Endothelial cell of umbilical vein (primary cell): ENCODE measurements around the gene TNS1.

Experiments
- EZH2 ChIP-seq: IDR thresholded peaks from 2 replicates; pipeline ENCODE4 v1.6.1; 2012; ENCODE audit warnings: borderline replicate concordance, low read depth, mild to moderate bottlenecking, moderate library complexity, low read length, inconsistent platforms; ENCODE audit not compliant: severe bottlenecking
- JUN ChIP-seq: IDR thresholded peaks from 2 replicates; pipeline ENCODE4 v1.6.1; 2011; ENCODE audit warnings: borderline replicate concordance, low read depth; ENCODE audit not compliant: insufficient read length, insufficient read depth
- MYC ChIP-seq: IDR thresholded peaks from one replicate; pipeline ENCODE4 v1.6.1; 2011; ENCODE audit warnings: mild to moderate bottlenecking, low read depth, low read length
- POLR2A ChIP-seq: IDR thresholded peaks from 2 replicates; pipeline ENCODE4 v1.6.1; 2012; ENCODE audit warnings: low read depth, mild to moderate bottlenecking, control low read depth, low read length
- POLR2AphosphoS5 ChIP-seq: IDR thresholded peaks from 2 replicates; pipeline ENCODE4 v1.6.1; 2012; ENCODE audit warnings: low read depth, mild to moderate bottlenecking, control low read depth, low read length, moderate library complexity; ENCODE audit not compliant: insufficient read depth
- TF ChIP-seq, protein P1 (sequence below), 2 donors: IDR thresholded peaks; 1 replicate in 1 of 2; 2 replicates in 1 of 2; pipeline ENCODE4 v1.5.1; 2011; ENCODE audit warnings: low read length in 2 of 2, mild to moderate bottlenecking in 2 of 2, moderate library complexity in 2 of 2, control low read depth in 1 of 2, inconsistent platforms in 1 of 2, low read depth in 1 of 2; ENCODE audit not compliant: insufficient read depth in 1 of 2; ENCODE audit errors: extremely low read depth in 1 of 2
- TF ChIP-seq, protein P2 (sequence below): IDR thresholded peaks from 2 replicates; pipeline ENCODE4 v1.6.1; 2011; ENCODE audit not compliant: insufficient read depth, insufficient read length

DNA sequence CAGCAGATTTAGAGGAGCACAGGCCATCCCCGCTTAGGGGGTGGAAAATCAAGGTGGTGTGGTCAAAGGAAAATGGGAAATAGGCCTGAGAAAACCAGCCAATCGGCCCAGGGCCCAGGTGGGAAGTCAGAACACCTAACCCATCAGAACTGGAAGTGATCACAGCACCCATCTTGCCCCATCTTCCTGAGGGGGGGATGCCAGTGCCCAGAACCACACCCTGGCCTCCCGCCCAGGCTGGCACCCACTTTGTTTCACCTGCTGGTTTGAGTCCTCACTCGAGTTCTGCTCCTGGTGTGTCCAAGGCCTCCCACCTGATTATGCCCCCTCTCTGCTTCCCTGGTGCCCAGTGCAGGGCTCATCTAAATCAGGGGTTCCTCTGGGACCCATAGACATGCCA lies 174.5 kb downstream of the TNS1 start:
- TF ChIP-seq MYC = no peak
- TF ChIP-seq, protein P1, sequence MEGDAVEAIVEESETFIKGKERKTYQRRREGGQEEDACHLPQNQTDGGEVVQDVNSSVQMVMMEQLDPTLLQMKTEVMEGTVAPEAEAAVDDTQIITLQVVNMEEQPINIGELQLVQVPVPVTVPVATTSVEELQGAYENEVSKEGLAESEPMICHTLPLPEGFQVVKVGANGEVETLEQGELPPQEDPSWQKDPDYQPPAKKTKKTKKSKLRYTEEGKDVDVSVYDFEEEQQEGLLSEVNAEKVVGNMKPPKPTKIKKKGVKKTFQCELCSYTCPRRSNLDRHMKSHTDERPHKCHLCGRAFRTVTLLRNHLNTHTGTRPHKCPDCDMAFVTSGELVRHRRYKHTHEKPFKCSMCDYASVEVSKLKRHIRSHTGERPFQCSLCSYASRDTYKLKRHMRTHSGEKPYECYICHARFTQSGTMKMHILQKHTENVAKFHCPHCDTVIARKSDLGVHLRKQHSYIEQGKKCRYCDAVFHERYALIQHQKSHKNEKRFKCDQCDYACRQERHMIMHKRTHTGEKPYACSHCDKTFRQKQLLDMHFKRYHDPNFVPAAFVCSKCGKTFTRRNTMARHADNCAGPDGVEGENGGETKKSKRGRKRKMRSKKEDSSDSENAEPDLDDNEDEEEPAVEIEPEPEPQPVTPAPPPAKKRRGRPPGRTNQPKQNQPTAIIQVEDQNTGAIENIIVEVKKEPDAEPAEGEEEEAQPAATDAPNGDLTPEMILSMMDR (IDR thresholded peaks at IDR 0.05; ENCODE audit: extremely low read depth in 1 of 2, insufficient read depth in 1 of 2, low read depth in 1 of 2, low read length in 2 of 2) = no peak
- no peak for TF ChIP-seq POLR2A
- TF ChIP-seq EZH2 = no peak
- no peak for TF ChIP-seq POLR2AphosphoS5
- TF ChIP-seq, protein P2, sequence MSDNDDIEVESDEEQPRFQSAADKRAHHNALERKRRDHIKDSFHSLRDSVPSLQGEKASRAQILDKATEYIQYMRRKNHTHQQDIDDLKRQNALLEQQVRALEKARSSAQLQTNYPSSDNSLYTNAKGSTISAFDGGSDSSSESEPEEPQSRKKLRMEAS = no peak
- TF ChIP-seq JUN = no peak
